Measurements from ENCODE around the gene CACNA2D1.

Gene CACNA2D1

DNA sequence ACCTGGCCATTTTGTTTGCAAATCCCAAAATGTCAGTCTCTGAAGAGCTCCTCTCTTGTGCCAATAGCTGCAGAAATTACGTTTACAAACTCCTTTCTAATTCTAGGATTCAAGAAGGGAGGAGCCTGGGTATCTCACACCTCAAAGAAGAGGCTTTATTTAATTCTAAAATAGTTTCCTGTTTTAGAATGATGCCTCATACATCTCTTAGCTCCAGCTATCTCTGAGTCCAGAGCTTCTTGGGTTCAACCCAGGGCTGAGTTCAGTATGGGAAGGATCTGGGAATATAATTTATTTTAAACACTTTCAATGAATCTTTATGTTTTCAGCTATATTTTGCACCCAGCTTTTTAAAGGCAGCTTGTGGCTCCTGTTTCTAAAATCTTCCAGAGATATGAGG is 150.1 kb downstream of the CACNA2D1 start:
- Histone ChIP-seq H3K4me3 (no peak overlapping the region), H3K9me3 (peaks cover 11% of the 10 kb centered on the region; the same call in 1 of the 2 replicates), H4K20me1 (no peaks in the 10 kb centered on the region), H3K4me2 (no peak overlapping the region), H3K36me3 (no peaks in the 10 kb centered on the region), H3K4me1 (peaks cover 13% of the 10 kb centered on the region), H3K27ac (no peak overlapping the region), H3K27me3 (no peaks in the 10 kb centered on the region), H3K9ac (no peak overlapping the region)
- TF ChIP-seq Cebpa-rat (IDR thresholded peaks at IDR 0.05) = no peak

- no peak for TF ChIP-seq Cebpa-rat (IDR thresholded peaks at IDR 0.05)
- peaks cover 15% of the 10 kb centered on the region; the same call in 1 of the 2 replicates for H3K9me3 ChIP-seq
- H3K36me3 ChIP-seq = no peaks in the 10 kb centered on the region
- H3K27me3 ChIP-seq = no peaks in the 10 kb centered on the region
- no peak overlapping the region for H3K27ac ChIP-seq
- no peak overlapping the region for H3K9ac ChIP-seq
- no peak overlapping the region for H3K4me3 ChIP-seq
- no peaks in the 10 kb centered on the region for H4K20me1 ChIP-seq
- H3K4me1 ChIP-seq = peaks cover 24% of the 10 kb centered on the region
- H3K4me2 ChIP-seq = no peak overlapping the region
Observed at GRCh38 chr7:82291931-82292330, 151.6 kb downstream of the CACNA2D1 start.

- no peak overlapping the region for H3K4me2 ChIP-seq
- no peak for TF ChIP-seq Cebpa-rat (IDR thresholded peaks at IDR 0.05)
- no peak overlapping the region for H3K9ac ChIP-seq
- H3K27ac ChIP-seq = peak overlapping the region; percentile 90
- H3K4me1 ChIP-seq = peaks cover 44% of the 10 kb centered on the region
- no peaks in the 10 kb centered on the region for H4K20me1 ChIP-seq
- H3K36me3 ChIP-seq = no peaks in the 10 kb centered on the region
- peaks cover 16% of the 10 kb centered on the region; the same call in 1 of the 2 replicates for H3K9me3 ChIP-seq
- H3K4me3 ChIP-seq = no peak overlapping the region
- H3K27me3 ChIP-seq = no peaks in the 10 kb centered on the region
Observed at GRCh38 chr7:82289889-82290288, 153.7 kb downstream of the CACNA2D1 start.

GRCh38 chr7:82289152-82289535 is 154.4 kb downstream of the CACNA2D1 start:
- H3K9ac ChIP-seq = no peak overlapping the region
- H3K4me3 ChIP-seq = no peak overlapping the region; the same call in 1 of the 2 replicates
- peaks cover 48% of the 10 kb centered on the region for H3K4me1 ChIP-seq
- no peaks in the 10 kb centered on the region for H3K27me3 ChIP-seq
- H4K20me1 ChIP-seq = no peaks in the 10 kb centered on the region
- TF ChIP-seq Cebpa-rat (IDR thresholded peaks at IDR 0.05) = no peak
- peak overlapping the region; percentile 90 for H3K27ac ChIP-seq
- peak overlapping the region; percentile 74 for H3K4me2 ChIP-seq
- H3K9me3 ChIP-seq = peaks cover 18% of the 10 kb centered on the region; the same call in 1 of the 2 replicates
- H3K36me3 ChIP-seq = no peaks in the 10 kb centered on the region

DNA sequence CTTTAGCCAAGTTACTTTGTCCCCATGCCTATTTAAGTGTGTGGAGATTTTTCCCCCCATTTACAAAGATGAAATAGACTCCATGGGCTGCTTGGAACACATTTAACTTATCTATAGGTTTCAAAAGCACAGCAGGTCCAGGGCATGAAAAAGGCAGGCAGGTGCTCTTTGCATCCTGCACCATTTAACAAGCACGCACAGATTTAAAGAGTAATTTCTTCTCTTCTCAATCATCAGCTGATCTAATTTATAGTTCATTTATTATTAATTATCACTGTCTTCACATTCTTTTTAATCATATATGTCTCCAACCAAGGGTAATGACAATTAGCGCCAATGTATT is 156.8 kb downstream of the CACNA2D1 start:
- Histone ChIP-seq H3K4me3 (no peak overlapping the region), H3K4me1 (peaks cover 52% of the 10 kb centered on the region), H3K9me3 (peaks cover 18% of the 10 kb centered on the region; the same call in 1 of the 2 replicates), H3K36me3 (no peaks in the 10 kb centered on the region), H3K27ac (peak overlapping the region; percentile 90), H3K27me3 (no peaks in the 10 kb centered on the region), H3K4me2 (peak overlapping the region; percentile 74), H3K9ac (peak overlapping the region; percentile 77; the same call in 1 of the 2 replicates), H4K20me1 (no peaks in the 10 kb centered on the region)
- TF ChIP-seq Cebpa-rat (IDR thresholded peaks at IDR 0.05) = no peak

DNA sequence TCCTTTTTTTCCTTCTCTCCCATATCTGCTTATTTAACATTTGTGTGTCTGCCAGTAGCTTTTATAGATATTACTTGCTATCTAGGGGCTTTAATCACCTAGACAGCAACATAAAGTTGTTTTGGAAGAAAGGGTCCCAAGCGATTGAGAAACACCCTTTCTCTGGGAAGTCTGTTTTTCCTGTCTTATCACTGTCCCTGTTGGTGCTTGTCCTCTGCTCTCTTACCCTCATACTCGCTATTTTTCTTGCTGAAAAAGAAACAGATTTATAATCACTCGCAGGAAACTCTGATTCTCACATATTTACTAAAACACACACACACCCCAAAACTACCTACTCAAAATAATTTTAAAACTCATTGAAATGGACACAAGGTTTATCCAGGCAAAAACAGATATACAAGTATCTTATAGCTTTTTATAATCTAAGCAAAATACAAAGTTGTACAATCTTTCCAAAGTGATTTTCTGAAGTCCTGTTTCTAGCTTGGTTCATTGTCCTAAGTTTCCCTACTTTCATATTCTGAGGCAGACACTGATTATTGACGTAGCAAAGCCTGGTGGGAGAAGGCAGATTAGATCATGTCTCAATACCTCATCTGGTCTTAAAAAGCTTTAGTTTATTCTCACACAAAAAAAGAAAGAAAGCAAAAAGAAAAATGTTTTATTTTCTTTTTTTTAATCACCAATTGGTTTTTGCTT is 157.3 kb downstream of the CACNA2D1 start:
- TF ChIP-seq Cebpa-rat (IDR thresholded peaks at IDR 0.05) = no peak
- no peak overlapping the region for H3K4me3 ChIP-seq
- no peaks in the 10 kb centered on the region for H3K36me3 ChIP-seq
- peak overlapping the region; percentile 74 for H3K4me2 ChIP-seq
- no peaks in the 10 kb centered on the region for H4K20me1 ChIP-seq
- no peaks in the 10 kb centered on the region for H3K27me3 ChIP-seq
- H3K27ac ChIP-seq = peak overlapping the region; percentile 90
- H3K9me3 ChIP-seq = peaks cover 18% of the 10 kb centered on the region; the same call in 1 of the 2 replicates
- peaks cover 52% of the 10 kb centered on the region for H3K4me1 ChIP-seq
- H3K9ac ChIP-seq = peak overlapping the region; percentile 77; the same call in 1 of the 2 replicates

GRCh38 chr7:82284936-82285519 is 158.5 kb downstream of the CACNA2D1 start:
- Histone ChIP-seq H3K4me2 (no peak overlapping the region), H3K9ac (no peak overlapping the region), H3K27ac (peak overlapping the region; percentile 90), H3K4me1 (peaks cover 52% of the 10 kb centered on the region), H3K9me3 (peaks cover 15% of the 10 kb centered on the region; the same call in 1 of the 2 replicates), H3K4me3 (no peak overlapping the region), H4K20me1 (no peaks in the 10 kb centered on the region), H3K36me3 (no peaks in the 10 kb centered on the region), H3K27me3 (no peaks in the 10 kb centered on the region)
- TF ChIP-seq Cebpa-rat (IDR thresholded peaks at IDR 0.05) = no peak

- Histone ChIP-seq H3K27me3 (no peaks in the 10 kb centered on the region), H3K27ac (no peak overlapping the region)
- no peak for TF ChIP-seq Cebpa-rat (IDR thresholded peaks at IDR 0.05)
Observed at GRCh38 chr7:82275342-82275741, 168.2 kb downstream of the CACNA2D1 start.

DNA sequence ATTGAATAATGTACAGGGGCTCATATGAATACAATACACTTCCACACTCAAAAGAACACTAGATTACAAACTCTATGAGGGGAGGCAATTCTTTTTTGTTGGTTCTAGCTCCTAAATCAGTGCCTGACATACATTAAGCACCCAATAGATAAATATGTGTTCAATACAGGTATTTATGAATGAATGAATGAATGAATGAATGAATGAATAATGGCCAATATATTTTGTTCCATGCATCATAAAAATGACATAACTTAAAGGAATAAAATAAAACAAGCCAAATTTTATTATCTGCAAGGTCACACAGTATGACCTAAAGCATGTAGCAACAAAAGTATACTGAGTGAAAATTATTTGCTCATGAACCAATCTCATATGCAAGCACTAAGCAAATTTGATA is 168.9 kb downstream of the CACNA2D1 start:
- no peak overlapping the region for H3K9ac ChIP-seq
- no peaks in the 10 kb centered on the region for H3K36me3 ChIP-seq
- no peak overlapping the region for H3K27ac ChIP-seq
- TF ChIP-seq Cebpa-rat (IDR thresholded peaks at IDR 0.05) = no peak
- H4K20me1 ChIP-seq = no peaks in the 10 kb centered on the region
- H3K9me3 ChIP-seq = no peaks in the 10 kb centered on the region
- no peak overlapping the region for H3K4me2 ChIP-seq
- H3K27me3 ChIP-seq = no peaks in the 10 kb centered on the region
- no peak overlapping the region for H3K4me3 ChIP-seq
- H3K4me1 ChIP-seq = no peaks in the 10 kb centered on the region

More at GRCh38 chr7:82275342-82275741, 168.2 kb downstream of the CACNA2D1 start:
- no peaks in the 10 kb centered on the region for H4K20me1 ChIP-seq
- H3K4me3 ChIP-seq = no peak overlapping the region
- H3K4me2 ChIP-seq = no peak overlapping the region
- no peaks in the 10 kb centered on the region for H3K4me1 ChIP-seq
- no peak overlapping the region for H3K9ac ChIP-seq
- no peaks in the 10 kb centered on the region for H3K9me3 ChIP-seq
- H3K36me3 ChIP-seq = no peaks in the 10 kb centered on the region

DNA sequence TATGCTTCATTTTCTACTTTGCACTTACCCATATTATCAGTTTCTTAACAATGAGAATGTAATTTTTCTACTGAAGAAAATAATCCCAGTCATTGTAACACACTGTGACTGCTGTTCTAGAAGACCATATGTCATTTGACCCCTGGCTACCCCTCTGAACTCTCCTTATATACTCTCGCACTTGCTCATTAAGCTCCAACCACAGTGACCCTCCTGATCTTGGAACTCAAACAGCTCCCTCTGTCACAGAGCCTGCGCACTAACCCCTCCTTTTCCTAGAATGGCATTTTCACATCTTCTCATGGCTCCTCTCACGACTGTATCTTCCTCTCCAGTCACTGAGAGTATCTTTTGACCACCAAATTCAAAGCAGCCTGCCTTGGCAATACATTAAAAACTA is 169.7 kb downstream of the CACNA2D1 start:
- no peak overlapping the region for H3K4me3 ChIP-seq
- no peak overlapping the region for H3K4me2 ChIP-seq
- no peaks in the 10 kb centered on the region for H3K36me3 ChIP-seq
- no peaks in the 10 kb centered on the region for H3K9me3 ChIP-seq
- H3K9ac ChIP-seq = no peak overlapping the region
- no peaks in the 10 kb centered on the region for H3K27me3 ChIP-seq
- no peaks in the 10 kb centered on the region for H3K4me1 ChIP-seq
- H3K27ac ChIP-seq = no peak overlapping the region
- no peak for TF ChIP-seq Cebpa-rat (IDR thresholded peaks at IDR 0.05)
- no peaks in the 10 kb centered on the region for H4K20me1 ChIP-seq

All from BLaER1 (cell line).